Activated CD8-positive, alpha-beta memory T cell treated with anti-CD3 and anti-CD28 coated beads for 24 hours (primary cell): Measurements from ENCODE around the gene MCU.

Experiments used
- DNase-seq: peaks from one replicate; pipeline ENCODE4 v3.0.0-alpha.2; 2020

The MCU gene

GRCh38 chr10:72810976-72811375, 119.0 kb downstream of the MCU start:
- no peak for DNase-seq

GRCh38 chr10:72812415-72812752, 120.4 kb downstream of the MCU start:
- no peak for DNase-seq

- DNase-seq: no peak
These were observed 120.9 kb downstream of the MCU start for GRCh38 chr10:72812753-72813430.

GRCh38 chr10:72814099-72814790, 122.3 kb downstream of the MCU start:
- DNase-seq: no peak

- no peak for DNase-seq
These were observed 124.6 kb downstream of the MCU start for GRCh38 chr10:72816565-72816964.

- DNase-seq: no peak
These were observed 126.1 kb downstream of the MCU start for GRCh38 chr10:72818076-72818475.

GRCh38 chr10:72819053-72819452, 127.1 kb downstream of the MCU start:
- no peak for DNase-seq

GRCh38 chr10:72821606-72822005, 129.7 kb downstream of the MCU start:
- DNase-seq: no peak

- DNase-seq: no peak
These were observed 130.5 kb downstream of the MCU start for GRCh38 chr10:72822342-72822986.

- no peak for DNase-seq
These were observed 133.2 kb downstream of the MCU start for GRCh38 chr10:72825163-72825562.

- DNase-seq: no peak
These were observed 134.4 kb downstream of the MCU start for GRCh38 chr10:72826346-72826745.

GRCh38 chr10:72828294-72828693, 136.4 kb downstream of the MCU start:
- no peak for DNase-seq

- DNase-seq: no peak
These were observed 138.7 kb downstream of the MCU start for GRCh38 chr10:72830625-72831024.

GRCh38 chr10:72831696-72832409, 139.9 kb downstream of the MCU start:
- no peak for DNase-seq

- no peak for DNase-seq
These were observed 140.8 kb downstream of the MCU start for GRCh38 chr10:72832701-72833100.

GRCh38 chr10:72834183-72834825, 142.4 kb downstream of the MCU start:
- no peak for DNase-seq

GRCh38 chr10:72840319-72840718, 148.4 kb downstream of the MCU start:
- DNase-seq: no peak

- DNase-seq: no peak
These were observed 149.5 kb downstream of the MCU start for GRCh38 chr10:72841487-72841886.

- no peak for DNase-seq
These were observed 150.2 kb downstream of the MCU start for GRCh38 chr10:72842164-72842563.

- no peak for DNase-seq
These were observed 154.3 kb downstream of the MCU start for GRCh38 chr10:72846238-72846637.

- no peak for DNase-seq
These were observed 155.7 kb downstream of the MCU start for GRCh38 chr10:72847681-72848080.

GRCh38 chr10:72850861-72851260, 158.9 kb downstream of the MCU start:
- DNase-seq: no peak

GRCh38 chr10:72851509-72851908, 159.6 kb downstream of the MCU start:
- no peak for DNase-seq
